Tibial nerve (tissue), 4 donors: ENCODE results near the gene RASEF.

Source experiments
- EP300 ChIP-seq, 2 donors: sonication (generic); formaldehyde crosslinking; IDR thresholded peaks; one replicate each; pipeline ENCODE4 v1.6.1; 2017; ENCODE audit warnings: antibody characterized with exemption in 2 of 2, mild to moderate bottlenecking in 1 of 2
- POLR2A ChIP-seq, 2 donors: fragments of 450-650 bp; IDR thresholded peaks; one replicate each; pipeline ENCODE4 v1.6.1; 2017; ENCODE audit warnings: antibody characterized with exemption in 2 of 2, mild to moderate bottlenecking in 2 of 2, moderate library complexity in 2 of 2
- TF ChIP-seq, protein P1 (sequence below), 5 experiments: fragments of 200-600 bp in 3 of 5; fragments of 450-650 bp in 2 of 5; sonication (generic) in 3 of 5; IDR thresholded peaks; one replicate each; pipeline ENCODE4 v1.5.1; 2016 to 2019; ENCODE audit warnings: antibody characterized with exemption in 5 of 5, mild to moderate bottlenecking in 3 of 5, moderate library complexity in 2 of 5

DNA sequence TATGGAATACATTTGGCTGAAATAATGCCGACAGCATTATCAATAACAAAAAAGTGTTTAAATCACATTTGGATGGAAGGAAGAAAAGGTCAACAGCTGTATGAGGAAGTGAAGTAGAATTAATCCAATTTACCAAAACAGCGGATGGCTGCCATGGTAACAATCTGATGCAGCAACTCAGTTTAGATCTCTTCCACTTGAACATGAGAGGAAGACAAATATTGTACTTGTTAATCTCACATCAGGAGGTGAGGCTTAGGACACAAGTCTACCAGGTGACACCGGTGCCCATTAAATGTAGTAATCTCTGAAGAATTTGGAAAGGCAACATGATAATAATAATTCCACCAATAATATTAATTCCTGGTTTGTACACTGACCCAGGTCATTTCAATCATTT, 2.4 kb downstream of the RASEF start:
- TF ChIP-seq, protein P1, sequence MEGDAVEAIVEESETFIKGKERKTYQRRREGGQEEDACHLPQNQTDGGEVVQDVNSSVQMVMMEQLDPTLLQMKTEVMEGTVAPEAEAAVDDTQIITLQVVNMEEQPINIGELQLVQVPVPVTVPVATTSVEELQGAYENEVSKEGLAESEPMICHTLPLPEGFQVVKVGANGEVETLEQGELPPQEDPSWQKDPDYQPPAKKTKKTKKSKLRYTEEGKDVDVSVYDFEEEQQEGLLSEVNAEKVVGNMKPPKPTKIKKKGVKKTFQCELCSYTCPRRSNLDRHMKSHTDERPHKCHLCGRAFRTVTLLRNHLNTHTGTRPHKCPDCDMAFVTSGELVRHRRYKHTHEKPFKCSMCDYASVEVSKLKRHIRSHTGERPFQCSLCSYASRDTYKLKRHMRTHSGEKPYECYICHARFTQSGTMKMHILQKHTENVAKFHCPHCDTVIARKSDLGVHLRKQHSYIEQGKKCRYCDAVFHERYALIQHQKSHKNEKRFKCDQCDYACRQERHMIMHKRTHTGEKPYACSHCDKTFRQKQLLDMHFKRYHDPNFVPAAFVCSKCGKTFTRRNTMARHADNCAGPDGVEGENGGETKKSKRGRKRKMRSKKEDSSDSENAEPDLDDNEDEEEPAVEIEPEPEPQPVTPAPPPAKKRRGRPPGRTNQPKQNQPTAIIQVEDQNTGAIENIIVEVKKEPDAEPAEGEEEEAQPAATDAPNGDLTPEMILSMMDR (IDR thresholded peaks at IDR 0.05) = no peak
- TF ChIP-seq POLR2A (IDR thresholded peaks at IDR 0.05) = no peak
- TF ChIP-seq EP300 (IDR thresholded peaks at IDR 0.05) = no peak
